PC-3 (cell line): ENCODE data around the gene UEVLD. TPM values are rescaled to one million over a fixed set of nuclear protein-coding genes. Genes with fewer than 3 reads are reported as not detected.

Experiments
- ATAC-seq: fragments of 200-7000 bp; cut with Tn5 transposase; 2 replicates; pipeline ENCODE4 v1.9.1; 2020; ENCODE audit warnings: mild to moderate bottlenecking, moderate library complexity
- BruUV-seq: library from RNA; stranded (reverse); fragments of 400-500 nt; replicated peaks from 2 replicates; lab custom pipeline; 2021; lab: Mats Ljungman, UMichigan
- CTCF ChIA-PET: fragments of 300-600 bp; sonication (Branson Sonifier 250); formaldehyde crosslinking; loops from one replicate; lab custom pipeline; 2022; ENCODE audit warnings: antibody characterized with exemption; lab: Charles Lee
- POLR2A ChIA-PET: fragments of 300-600 bp; sonication (Branson Sonifier 250); formaldehyde crosslinking; loops from one replicate; lab custom pipeline; 2022; ENCODE audit warnings: antibody characterized with exemption; ENCODE audit not compliant: unreplicated experiment; lab: Charles Lee
- DNase-seq: peaks from one replicate; pipeline ENCODE4 v3.0.0-alpha.2; 2015
- H2AFZ ChIP-seq: fragments of 300-600 bp; sonication (generic); 2 replicates; pipeline ENCODE4 v1.6.0; 2016; ENCODE audit warnings: antibody characterized with exemption, low read length
- H3F3A ChIP-seq: fragments of 300-600 bp; sonication (generic); one replicate; pipeline ENCODE4 v1.6.0; 2017; ENCODE audit warnings: antibody characterized with exemption, low read length, control low read depth, mild to moderate bottlenecking; ENCODE audit not compliant: unreplicated experiment
- H3K27ac ChIP-seq: fragments of 300-600 bp; sonication (generic); 2 replicates; pipeline ENCODE4 v1.5.1; 2016; ENCODE audit warnings: mild to moderate bottlenecking, low read length
- H3K27me3 ChIP-seq: fragments of 300-600 bp; sonication (generic); 2 replicates; pipeline ENCODE4 v1.6.1; 2016; ENCODE audit warnings: low read length, mixed read lengths
- H3K36me3 ChIP-seq: fragments of 300-600 bp; sonication (generic); 2 replicates; pipeline ENCODE4 v1.6.1; 2016; ENCODE audit warnings: low read depth, mixed run types, low read length, mixed read lengths
- H3K4me1 ChIP-seq: fragments of 300-600 bp; sonication (generic); 2 replicates; pipeline ENCODE4 v1.5.1; 2016; ENCODE audit warnings: low read length; ENCODE audit not compliant: insufficient read depth
- H3K4me2 ChIP-seq: fragments of 300-600 bp; sonication (generic); 2 replicates; pipeline ENCODE4 v1.6.0; 2016; ENCODE audit warnings: low read length
- H3K4me3 ChIP-seq: fragments of 300-600 bp; sonication (generic); 2 replicates; pipeline ENCODE4 v1.5.1; 2016; ENCODE audit warnings: mild to moderate bottlenecking, low read length, mixed read lengths
- H3K79me2 ChIP-seq: fragments of 300-600 bp; sonication (generic); 2 replicates; pipeline ENCODE4 v1.6.1; 2017; ENCODE audit warnings: low read length, mixed read lengths
- H3K9ac ChIP-seq: fragments of 300-600 bp; sonication (generic); 2 replicates; pipeline ENCODE4 v1.6.0; 2016; ENCODE audit warnings: mild to moderate bottlenecking, low read length
- H3K9me2 ChIP-seq: fragments of 300-600 bp; sonication (generic); replicated peaks from 2 replicates; pipeline ENCODE4 v1.6.1; 2016; ENCODE audit warnings: mixed run types, low read length, mixed read lengths
- H3K9me3 ChIP-seq: fragments of 300-600 bp; sonication (generic); 2 replicates; pipeline ENCODE4 v1.6.1; 2016; ENCODE audit warnings: low read length, mixed read lengths
- H4K20me1 ChIP-seq: fragments of 300-600 bp; sonication (generic); 2 replicates; pipeline ENCODE4 v1.6.1; 2016; ENCODE audit warnings: low read length, mixed read lengths
- EZH2 ChIP-seq: fragments of 300-600 bp; sonication (generic); IDR thresholded peaks from one replicate; pipeline ENCODE4 v1.6.1; 2017; ENCODE audit warnings: antibody characterized with exemption, mild to moderate bottlenecking, low read length; ENCODE audit not compliant: unreplicated experiment
- EZH2phosphoT487 ChIP-seq: fragments of 300-600 bp; sonication (generic); IDR thresholded peaks from 2 replicates; pipeline ENCODE4 v1.6.1; 2018; ENCODE audit warnings: mild to moderate bottlenecking, antibody characterized with exemption, low read length, borderline replicate concordance
- intact Hi-C: fragments of 100-400 bp; cut with micrococcal nuclease; formaldehyde crosslinking; loops from 2 replicates; pipeline ENCODE4 v1.9.0; 2023
- total RNA-seq: library from RNA; depleted of rRNA; stranded (reverse); fragments of >200 nt; gene quantifications from 2 replicates; pipeline ENCODE4 v1.2.3, GENCODE V29; 2014
- TF ChIP-seq, protein P1 (sequence below): fragments of 300-600 bp; sonication (generic); conservative IDR thresholded peaks from 2 replicates; pipeline ENCODE4 v1.5.1; 2017; ENCODE audit warnings: antibody characterized with exemption, low read depth, mild to moderate bottlenecking, low read length

UEVLD gene
- total RNA-seq, 1 experiment from 2014 or later, result 22.2 TPM

DNA sequence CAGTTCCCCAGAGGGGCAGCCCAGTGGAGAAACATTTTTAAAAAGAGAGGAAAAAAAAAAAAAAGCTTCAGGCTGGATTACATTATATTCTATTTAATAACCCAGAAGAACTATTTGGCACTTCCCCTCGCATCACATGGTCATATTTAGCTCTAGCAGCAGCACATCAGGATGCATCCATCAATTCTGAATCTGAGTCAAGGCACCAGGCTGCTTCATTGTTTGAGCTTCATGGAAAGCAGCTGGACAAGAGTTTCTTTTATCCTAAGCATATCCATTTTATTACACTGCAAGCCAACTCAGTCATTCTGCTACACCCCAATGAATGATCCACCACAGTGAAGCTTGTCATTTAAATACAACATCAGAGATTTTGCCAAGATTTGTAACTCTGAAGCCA is 35.6 kb upstream of the UEVLD start:
- H3K4me3 ChIP-seq, result no peak overlapping the region
- peaks cover 22% of the 10 kb centered on the region; the same call in 1 of the 2 replicates for H4K20me1 ChIP-seq
- ChIA-PET POLR2A (no interaction called here), CTCF (no interaction called here)
- intact Hi-C loops, result no loop called here
- no peaks in the 10 kb centered on the region for H3F3A ChIP-seq
- H3K27ac ChIP-seq, result no peak overlapping the region
- TF ChIP-seq, protein P1, sequence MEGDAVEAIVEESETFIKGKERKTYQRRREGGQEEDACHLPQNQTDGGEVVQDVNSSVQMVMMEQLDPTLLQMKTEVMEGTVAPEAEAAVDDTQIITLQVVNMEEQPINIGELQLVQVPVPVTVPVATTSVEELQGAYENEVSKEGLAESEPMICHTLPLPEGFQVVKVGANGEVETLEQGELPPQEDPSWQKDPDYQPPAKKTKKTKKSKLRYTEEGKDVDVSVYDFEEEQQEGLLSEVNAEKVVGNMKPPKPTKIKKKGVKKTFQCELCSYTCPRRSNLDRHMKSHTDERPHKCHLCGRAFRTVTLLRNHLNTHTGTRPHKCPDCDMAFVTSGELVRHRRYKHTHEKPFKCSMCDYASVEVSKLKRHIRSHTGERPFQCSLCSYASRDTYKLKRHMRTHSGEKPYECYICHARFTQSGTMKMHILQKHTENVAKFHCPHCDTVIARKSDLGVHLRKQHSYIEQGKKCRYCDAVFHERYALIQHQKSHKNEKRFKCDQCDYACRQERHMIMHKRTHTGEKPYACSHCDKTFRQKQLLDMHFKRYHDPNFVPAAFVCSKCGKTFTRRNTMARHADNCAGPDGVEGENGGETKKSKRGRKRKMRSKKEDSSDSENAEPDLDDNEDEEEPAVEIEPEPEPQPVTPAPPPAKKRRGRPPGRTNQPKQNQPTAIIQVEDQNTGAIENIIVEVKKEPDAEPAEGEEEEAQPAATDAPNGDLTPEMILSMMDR, result no peak
- TF ChIP-seq EZH2 (no peak), EZH2phosphoT487 (no peak)
- peaks cover 96% of the 10 kb centered on the region for H3K79me2 ChIP-seq
- no peaks in the 10 kb centered on the region for H3K9me3 ChIP-seq
- no TSS peak for BruUV-seq
- no peak overlapping the region for H3K4me2 ChIP-seq
- no peaks in the 10 kb centered on the region for H3K36me3 ChIP-seq
- H3K9me2 ChIP-seq, result no peaks in the 10 kb centered on the region
- no peaks in the 10 kb centered on the region for H3K4me1 ChIP-seq
- DNase-seq, result no peak
- no peak overlapping the region for H2AFZ ChIP-seq
- no peak overlapping the region for H3K9ac ChIP-seq
- no peaks in the 10 kb centered on the region for H3K27me3 ChIP-seq
- no peak for ATAC-seq

DNA sequence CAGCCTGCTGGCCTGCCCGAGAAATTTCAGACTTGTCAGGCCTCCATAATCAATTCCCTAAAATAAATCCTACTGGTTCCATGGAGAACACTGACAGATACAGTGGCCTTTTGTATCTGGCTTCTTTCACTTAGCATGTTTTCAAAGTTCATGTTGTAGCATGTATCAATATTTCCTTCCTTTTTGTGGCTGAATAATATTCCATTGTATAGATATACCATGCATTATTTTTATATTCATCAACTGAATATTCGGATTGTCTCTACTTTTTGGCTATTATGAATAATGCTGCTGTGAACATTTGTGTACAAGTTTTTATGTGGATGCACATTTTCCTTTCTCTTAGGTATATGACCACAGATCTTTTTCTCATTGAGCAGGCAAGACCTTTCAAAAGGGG is 35.2 kb upstream of the UEVLD start:
- Histone ChIP-seq H3K27me3 (no peaks in the 10 kb centered on the region), H3K4me1 (0 out of 2 replicates have a peak, but pooled peaks cover under 1% of the 10 kb centered on the region), H3K9ac (no peak overlapping the region), H3K79me2 (peaks cover 96% of the 10 kb centered on the region), H3K4me3 (no peak overlapping the region), H3K4me2 (no peak overlapping the region), H3K9me2 (no peaks in the 10 kb centered on the region), H3F3A (no peaks in the 10 kb centered on the region), H3K36me3 (no peaks in the 10 kb centered on the region), H4K20me1 (peaks cover 19% of the 10 kb centered on the region; the same call in 1 of the 2 replicates), H3K27ac (no peak overlapping the region), H2AFZ (no peak overlapping the region), H3K9me3 (no peaks in the 10 kb centered on the region)
- POLR2A ChIA-PET, result no interaction called here
- BruUV-seq, result no TSS peak
- ATAC-seq, result no peak
- DNase-seq, result no peak
- CTCF ChIA-PET, result no interaction called here
- intact Hi-C loops, result no loop called here
- TF ChIP-seq, protein P1, result no peak
- no peak for TF ChIP-seq EZH2phosphoT487
- no peak for TF ChIP-seq EZH2

DNA sequence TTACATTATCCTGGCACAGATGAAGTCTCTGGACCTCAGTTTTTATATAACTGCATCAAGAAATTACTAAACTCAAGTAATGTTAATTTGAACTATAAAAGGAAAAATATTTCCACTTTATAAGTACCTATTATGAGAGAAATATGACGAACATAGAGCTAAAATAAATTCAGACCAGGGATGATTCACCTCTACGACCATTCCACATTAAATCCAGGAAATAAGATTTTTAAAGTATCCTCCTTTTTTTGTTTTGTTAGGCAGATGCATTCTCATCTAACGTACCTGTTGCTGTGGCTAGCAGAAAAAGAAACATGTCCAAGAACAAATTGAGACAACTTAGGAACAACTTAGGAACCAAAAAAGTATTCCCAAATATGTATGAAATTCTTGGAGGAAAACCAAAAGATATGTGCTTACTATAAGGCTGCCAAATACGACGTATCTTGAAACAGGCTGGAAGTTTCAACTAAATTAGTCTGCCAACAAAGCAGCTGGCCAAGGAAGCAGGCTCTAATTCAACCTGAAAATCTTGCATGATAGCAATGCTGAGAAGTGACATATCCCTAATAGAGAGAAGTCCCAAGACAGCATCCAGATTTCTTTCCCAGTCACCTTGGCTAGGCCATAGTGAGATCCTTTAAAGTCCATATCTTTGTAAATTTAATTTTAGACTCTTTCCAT is 29.9 kb upstream of the UEVLD start:
- H3K4me1 ChIP-seq, result peaks cover 4% of the 10 kb centered on the region; the same call in 1 of the 2 replicates
- no peaks in the 10 kb centered on the region for H3K9me2 ChIP-seq
- H3K27ac ChIP-seq, result peak overlapping the region; percentile 20; the same call in 1 of the 2 replicates
- H2AFZ ChIP-seq, result no peak overlapping the region
- H3K4me3 ChIP-seq, result no peak overlapping the region
- ChIA-PET CTCF (no interaction called here), POLR2A (interaction anchor here (0.6 kb wide), 1 partner anchor 234 kb away, joined by 6 read pairs; no protein-coding TSS in a partner anchor)
- intact Hi-C loops, result loop anchor here (5.0 kb wide), 1 partner anchor 76 kb away; no protein-coding TSS in a partner anchor
- H3F3A ChIP-seq, result no peaks in the 10 kb centered on the region
- H3K9me3 ChIP-seq, result no peaks in the 10 kb centered on the region
- H3K4me2 ChIP-seq, result 0 out of 2 replicates have a peak overlapping the region, but pooled peaks have one; percentile 14
- no peaks in the 10 kb centered on the region for H3K27me3 ChIP-seq
- H3K36me3 ChIP-seq, result peaks cover 18% of the 10 kb centered on the region
- BruUV-seq, result no TSS peak
- ATAC-seq (peak; percentile 72), DNase-seq (no peak)
- TF ChIP-seq EZH2 (no peak), EZH2phosphoT487 (no peak)
- TF ChIP-seq, protein P1, result no peak
- no peak overlapping the region for H3K9ac ChIP-seq
- H4K20me1 ChIP-seq, result peaks cover 20% of the 10 kb centered on the region
- peaks cover 75% of the 10 kb centered on the region for H3K79me2 ChIP-seq
